Activated CD4-positive, alpha-beta T cell treated with anti-CD3 and anti-CD28 coated beads for 4 hours (primary cell): ENCODE data around the gene LPGAT1.

Experiments used
- DNase-seq, 2 donors: peaks; one replicate each; pipeline ENCODE4 v3.0.0-alpha.2; 2020

LPGAT1 gene

GRCh38 chr1:211753649-211754251, 76.8 kb downstream of the LPGAT1 start:
- no peak for DNase-seq

- DNase-seq, result no peak
Measured at GRCh38 chr1:211752951-211753486, 77.5 kb downstream of the LPGAT1 start.

GRCh38 chr1:211752317-211752716, 78.2 kb downstream of the LPGAT1 start:
- DNase-seq, result no peak

GRCh38 chr1:211751438-211751837, 79.1 kb downstream of the LPGAT1 start:
- DNase-seq, result no peak

- DNase-seq, result no peak
Measured at GRCh38 chr1:211750599-211750998, 80.0 kb downstream of the LPGAT1 start.

GRCh38 chr1:211749251-211749650, 81.3 kb downstream of the LPGAT1 start:
- DNase-seq, result no peak

GRCh38 chr1:211748810-211749209, 81.8 kb downstream of the LPGAT1 start:
- no peak for DNase-seq

GRCh38 chr1:211742889-211743529, 87.6 kb downstream of the LPGAT1 start:
- no peak for DNase-seq

- DNase-seq, result no peak
Measured at GRCh38 chr1:211742272-211742671, 88.3 kb downstream of the LPGAT1 start.

- no peak for DNase-seq
Measured at GRCh38 chr1:211741788-211742187, 88.8 kb downstream of the LPGAT1 start.

GRCh38 chr1:211741116-211741515, 89.4 kb downstream of the LPGAT1 start:
- no peak for DNase-seq

GRCh38 chr1:211739671-211740411, 90.7 kb downstream of the LPGAT1 start:
- DNase-seq, result no peak

- DNase-seq, result peak; percentile 13 to 38
Measured at GRCh38 chr1:211738691-211739301, 91.8 kb downstream of the LPGAT1 start.

- peak in 1 of 2 donors; percentile 7 for DNase-seq
Measured at GRCh38 chr1:211738096-211738690, 92.4 kb downstream of the LPGAT1 start.

- no peak for DNase-seq
Measured at GRCh38 chr1:211737115-211738035, 93.2 kb downstream of the LPGAT1 start.

GRCh38 chr1:211736351-211736915, 94.1 kb downstream of the LPGAT1 start:
- DNase-seq, result no peak

- no peak for DNase-seq
Measured at GRCh38 chr1:211735208-211736170, 95.1 kb downstream of the LPGAT1 start.

GRCh38 chr1:211734791-211735190, 95.8 kb downstream of the LPGAT1 start:
- no peak for DNase-seq

- DNase-seq, result no peak
Measured at GRCh38 chr1:211734359-211734758, 96.2 kb downstream of the LPGAT1 start.

- DNase-seq, result no peak
Measured at GRCh38 chr1:211732293-211732980, 98.1 kb downstream of the LPGAT1 start.
